Stimulated activated naive CD8-positive, alpha-beta T cell treated with anti-CD3 and anti-CD28 coated beads, Interleukin-15, Interleukin-2, amounts not matched to agents 100 U/mL and 50 U/mL, for 24 hours (primary cell): Measurements from ENCODE around the gene ZNF619.

Experiments used
- ATAC-seq: fragments of 150-1000 bp; cut with Tn5 transposase; one replicate; pipeline ENCODE4 v1.10.0; 2021
- DNase-seq: peaks from one replicate; pipeline ENCODE4 v3.0.0; 2021

The ZNF619 gene

GRCh38 chr3:40465456-40465855 lies 11.5 kb upstream of the ZNF619 start:
- ATAC-seq, result no peak
- DNase-seq, result no peak

DNA sequence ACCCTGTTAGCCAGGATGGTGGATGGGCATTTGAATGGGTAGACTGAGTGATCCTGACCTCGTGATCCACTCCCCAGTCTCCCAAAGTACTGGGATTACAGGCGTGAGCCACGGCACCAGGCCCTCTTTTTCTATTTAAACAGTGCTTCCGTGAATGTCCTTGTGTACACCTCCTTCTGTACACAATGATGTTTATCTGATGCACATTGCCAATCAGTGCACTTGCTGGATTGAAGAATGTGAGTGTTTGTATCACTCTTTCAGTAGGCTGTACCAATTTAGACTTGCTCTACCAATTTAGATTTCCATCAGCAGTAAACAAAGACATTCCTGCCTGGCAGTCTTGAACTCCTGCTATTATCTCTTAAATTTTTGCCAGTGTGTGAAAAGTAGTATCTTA lies 8.9 kb upstream of the ZNF619 start:
- no peak for DNase-seq
- ATAC-seq, result no peak

DNA sequence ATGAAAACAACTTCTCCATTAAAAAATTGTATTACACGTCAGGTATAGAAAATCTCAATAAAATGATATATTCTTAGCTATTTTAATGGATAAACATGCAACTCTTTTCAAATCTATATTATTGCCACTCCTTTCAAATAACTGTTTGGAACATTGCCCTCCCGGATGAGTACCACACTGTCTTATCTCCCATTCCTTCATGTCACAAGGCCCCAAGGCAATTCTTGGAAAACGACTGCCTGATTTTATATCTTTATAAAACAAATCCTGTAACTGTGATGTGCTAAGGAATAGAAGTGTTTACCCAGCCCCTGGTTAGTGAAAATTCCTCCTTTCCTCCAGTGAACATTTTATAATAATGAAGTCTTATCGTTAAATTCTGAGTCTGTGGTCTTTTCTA lies 6.2 kb upstream of the ZNF619 start:
- ATAC-seq (no peak), DNase-seq (no peak)

GRCh38 chr3:40477666-40478065 lies 744 bp downstream of the ZNF619 start:
- no peak for DNase-seq
- no peak for ATAC-seq

DNA sequence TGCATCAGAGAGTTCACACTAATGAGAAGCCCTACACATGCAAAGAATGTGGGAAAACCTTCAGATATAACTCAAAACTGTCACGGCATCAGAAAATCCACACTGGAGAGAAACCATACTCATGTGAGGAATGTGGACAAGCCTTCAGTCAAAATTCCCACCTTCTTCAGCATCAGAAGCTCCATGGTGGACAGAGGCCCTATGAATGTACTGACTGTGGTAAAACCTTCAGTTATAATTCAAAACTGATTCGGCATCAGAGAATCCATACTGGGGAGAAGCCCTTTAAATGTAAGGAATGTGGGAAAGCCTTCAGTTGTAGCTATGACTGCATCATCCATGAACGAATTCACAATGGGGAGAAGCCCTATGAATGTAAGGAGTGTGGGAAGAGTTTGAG lies 10.2 kb downstream of the ZNF619 start:
- ATAC-seq, result no peak
- no peak for DNase-seq

GRCh38 chr3:40490916-40491315 lies 14.0 kb downstream of the ZNF619 start:
- ATAC-seq (no peak), DNase-seq (no peak)

GRCh38 chr3:40494698-40495097 lies 17.8 kb downstream of the ZNF619 start:
- DNase-seq, result no peak
- ATAC-seq, result no peak

- DNase-seq (no peak), ATAC-seq (no peak)
These were observed 20.4 kb downstream of the ZNF619 start for GRCh38 chr3:40497288-40497687.

DNA sequence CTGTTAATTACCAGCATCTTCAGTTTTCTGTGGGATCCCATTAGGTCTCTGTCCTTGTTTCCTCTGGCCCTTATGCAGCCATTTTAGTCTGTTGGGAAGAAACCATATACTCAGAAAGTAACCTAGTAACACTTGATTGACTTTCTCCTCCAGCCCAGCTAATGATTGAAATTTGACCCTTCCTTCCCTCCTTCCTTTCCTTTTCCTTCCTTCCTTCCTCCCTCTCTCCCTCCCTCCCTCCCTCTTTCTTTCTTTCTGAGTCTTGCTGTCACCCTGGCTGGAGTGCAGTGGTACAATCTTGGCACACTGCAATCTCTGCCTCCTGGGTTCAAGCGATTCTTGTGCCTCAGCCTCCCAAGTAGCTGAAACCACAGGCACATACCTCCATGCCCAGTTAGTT lies 23.0 kb downstream of the ZNF619 start:
- DNase-seq, result no peak
- ATAC-seq, result no peak

- DNase-seq (no peak), ATAC-seq (no peak)
These were observed 25.1 kb downstream of the ZNF619 start for GRCh38 chr3:40502034-40502433.

DNA sequence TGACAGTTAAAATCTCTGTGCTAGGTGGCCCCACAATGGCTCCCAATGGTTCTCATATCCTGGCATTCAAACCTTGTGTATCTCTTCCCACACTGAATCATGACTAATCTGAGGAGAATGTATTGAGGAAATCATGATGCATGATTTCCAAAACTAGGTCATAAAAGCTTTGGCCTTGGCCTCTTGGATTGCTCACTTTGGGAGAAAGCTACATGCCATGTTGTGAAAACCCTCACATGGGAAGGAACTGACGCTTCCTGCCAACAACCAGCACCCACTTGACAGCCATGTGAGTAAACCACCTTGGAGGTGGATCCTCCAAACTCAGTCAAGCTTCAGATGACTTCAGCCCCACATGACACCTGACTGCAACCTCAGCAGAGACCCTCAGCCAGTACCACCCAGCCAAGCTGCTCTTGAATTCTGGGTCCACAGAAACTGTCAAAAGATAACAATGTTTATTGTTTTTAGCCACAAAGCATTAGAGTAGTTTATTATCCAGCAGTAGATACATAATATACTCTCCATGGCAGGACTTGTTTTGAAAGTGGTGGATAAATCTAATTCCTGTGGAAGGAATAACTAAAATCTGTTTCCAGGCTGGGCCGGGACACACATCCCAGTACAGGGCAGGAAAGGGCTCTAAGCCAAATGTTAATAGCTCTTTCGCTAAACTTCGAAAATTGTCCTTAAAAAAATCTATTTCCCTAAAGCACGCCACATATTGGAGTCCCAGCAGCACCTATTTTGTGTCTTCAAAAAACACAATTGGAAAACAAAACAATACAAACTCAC lies 27.9 kb downstream of the ZNF619 start:
- DNase-seq (peak; percentile 11), ATAC-seq (peak; percentile 65)

- DNase-seq (peak; percentile 64), ATAC-seq (peak; percentile 74)
These were observed 28.9 kb downstream of the ZNF619 start, which contains the start of gene ZNF620 for GRCh38 chr3:40505599-40506462. TSS of gene ZNF620 (plus strand) at chr3:40506039. CDS start at chr3:40506353, 314 bp downstream.

DNA sequence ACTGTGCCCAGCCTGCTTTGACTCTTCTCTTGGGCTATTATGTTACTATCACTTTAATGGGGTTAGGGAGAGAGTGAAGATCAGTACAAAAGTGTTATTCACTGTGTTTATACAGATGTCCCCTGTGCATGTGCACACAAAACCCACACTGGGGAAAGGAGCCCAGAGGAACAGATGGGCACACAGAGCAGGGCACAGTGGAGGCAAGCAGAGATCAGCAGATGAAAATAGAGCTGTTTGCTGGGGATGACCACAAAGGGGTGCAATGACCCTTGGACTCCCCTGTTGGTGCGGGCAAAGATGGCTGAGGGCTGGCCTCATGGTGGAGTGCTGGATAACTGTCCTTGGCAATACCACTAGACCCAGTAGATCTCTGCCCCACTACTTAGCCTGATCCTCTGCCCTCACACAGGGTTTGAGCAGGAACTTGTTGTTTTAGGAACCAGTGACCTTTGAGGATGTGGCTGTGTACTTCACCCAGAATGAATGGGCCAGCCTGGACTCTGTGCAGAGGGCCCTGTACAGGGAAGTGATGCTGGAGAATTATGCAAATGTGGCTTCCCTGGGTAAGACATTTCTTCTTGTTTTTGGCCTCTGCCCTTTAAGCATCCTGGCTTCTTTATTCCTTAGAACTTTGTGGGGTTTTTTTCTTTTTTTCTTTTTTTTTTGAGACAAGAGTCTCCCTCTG lies 34.3 kb downstream of the ZNF619 start:
- ATAC-seq (no peak), DNase-seq (no peak)

DNA sequence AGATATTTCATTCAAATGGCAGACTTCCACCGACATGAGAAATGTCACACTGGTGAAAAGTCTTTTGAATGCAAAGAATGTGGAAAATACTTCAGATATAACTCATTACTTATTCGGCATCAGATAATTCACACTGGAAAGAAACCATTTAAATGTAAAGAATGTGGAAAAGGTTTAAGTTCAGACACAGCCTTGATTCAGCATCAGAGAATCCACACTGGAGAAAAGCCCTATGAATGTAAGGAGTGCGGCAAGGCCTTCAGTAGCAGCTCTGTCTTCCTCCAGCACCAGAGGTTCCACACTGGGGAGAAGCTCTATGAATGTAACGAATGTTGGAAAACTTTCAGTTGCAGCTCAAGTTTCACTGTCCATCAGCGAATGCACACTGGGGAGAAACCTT lies 39.3 kb downstream of the ZNF619 start:
- ATAC-seq (no peak), DNase-seq (no peak)

DNA sequence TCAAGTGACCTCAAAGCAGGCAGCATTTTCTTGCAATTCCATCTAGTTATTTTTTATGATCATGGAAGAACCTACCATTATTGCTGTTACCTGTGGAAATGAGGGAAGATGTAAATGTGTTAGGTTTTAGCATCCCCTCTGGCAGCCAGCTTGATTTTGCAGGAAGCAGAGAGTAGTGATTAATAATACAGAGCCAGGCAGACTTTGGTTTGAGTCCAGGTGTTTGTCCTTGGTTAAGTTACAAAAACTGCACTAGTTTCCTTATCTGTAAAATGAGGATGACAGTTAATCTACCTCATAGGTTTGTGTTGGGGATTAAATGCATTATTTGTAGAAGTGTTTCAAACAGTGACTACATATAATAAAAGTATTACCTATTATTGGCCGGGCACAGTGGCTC lies 41.1 kb downstream of the ZNF619 start:
- DNase-seq (no peak), ATAC-seq (no peak)

GRCh38 chr3:40518848-40519247 lies 41.9 kb downstream of the ZNF619 start:
- ATAC-seq (no peak), DNase-seq (no peak)

GRCh38 chr3:40521254-40521653 lies 44.3 kb downstream of the ZNF619 start:
- no peak for ATAC-seq
- DNase-seq, result no peak

DNA sequence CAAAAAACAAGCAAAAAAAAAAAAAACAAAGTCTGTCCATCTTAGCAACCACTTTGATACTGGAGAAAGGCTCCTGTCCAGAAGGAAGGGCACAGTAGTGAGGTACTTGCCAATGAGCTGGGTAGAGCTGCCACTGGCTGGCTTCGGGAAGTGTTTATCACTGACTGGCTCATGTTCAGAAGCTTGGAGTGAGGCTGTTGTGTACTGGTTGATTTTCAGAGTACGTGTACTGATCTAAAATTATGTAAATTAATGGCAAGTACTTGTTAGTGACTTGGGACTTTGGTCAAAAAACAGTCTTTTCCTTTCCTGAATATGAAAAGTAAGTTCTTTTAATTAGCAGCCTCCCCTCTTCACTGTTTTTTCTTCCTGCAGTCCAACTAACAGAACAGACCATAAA lies 46.9 kb downstream of the ZNF619 start:
- DNase-seq (no peak), ATAC-seq (no peak)

GRCh38 chr3:40524222-40524567 lies 47.3 kb downstream of the ZNF619 start:
- DNase-seq (no peak), ATAC-seq (no peak)

DNA sequence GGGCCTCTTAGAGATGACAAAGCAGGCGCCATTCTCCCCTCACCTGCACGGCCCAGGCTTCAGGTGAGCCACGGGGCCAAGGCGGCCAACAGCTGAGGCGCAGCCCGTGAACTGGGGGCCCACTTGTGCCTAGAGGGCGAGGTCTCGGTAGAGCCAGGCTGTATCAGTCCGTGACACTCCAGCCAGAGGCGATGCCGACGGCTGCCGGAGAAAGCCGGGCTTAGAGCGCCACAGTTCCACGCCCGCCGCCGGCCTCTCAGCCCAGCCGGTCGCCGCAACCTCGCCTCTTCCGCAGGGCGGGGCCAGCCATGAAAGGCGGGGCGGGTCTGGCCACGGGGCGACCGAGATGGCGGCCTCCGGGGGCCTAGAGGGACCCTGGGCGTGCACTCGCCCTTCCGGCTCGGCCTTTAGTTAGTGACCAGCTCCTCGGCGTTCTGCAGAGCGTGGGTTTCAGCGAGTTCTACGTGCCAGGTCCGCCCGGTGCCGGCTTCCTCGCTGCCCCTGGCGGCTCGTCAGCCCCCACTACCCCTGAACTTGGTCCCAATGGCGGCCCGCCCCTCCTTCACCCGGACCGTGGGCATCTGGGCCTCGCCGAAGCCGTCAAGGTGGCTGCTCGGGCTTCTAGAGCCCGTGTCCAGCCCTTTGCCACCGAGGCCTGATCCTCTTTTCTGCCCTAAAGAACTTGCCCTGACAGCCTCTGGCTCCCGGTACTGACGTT lies 47.8 kb downstream of the ZNF619 start, which contains the start of gene ZNF621:
Gene ZNF621 (plus strand): TSS at position 393 of the 718 bp plus-strand sequence. CDS start 881 bp downstream, outside the sequence.
- peak; percentile 90 for DNase-seq
- peak; percentile 99 for ATAC-seq

- no peak for ATAC-seq
- DNase-seq, result no peak
These were observed 51.5 kb downstream of the ZNF619 start for GRCh38 chr3:40528426-40528825.

- no peak for ATAC-seq
- no peak for DNase-seq
These were observed 55.3 kb downstream of the ZNF619 start for GRCh38 chr3:40532252-40532651.
